Breast epithelium (tissue), 4 donors: ENCODE measurements around the gene NPHS2. TPM values are rescaled to one million over a fixed set of nuclear protein-coding genes. Genes with fewer than 3 reads are reported as not detected.

Experiments used
- DNase-seq, 2 donors: peaks; one replicate each; pipeline ENCODE4 v3.0.0-alpha.2; 2019; ENCODE audit warnings: low spot score in 2 of 2
- H3K27ac ChIP-seq, 2 donors: fragments of 200-600 bp; sonication (generic) in 1 of 2; one replicate each; pipeline ENCODE4 v1.5.1; 2016 to 2019; ENCODE audit warnings: mild to moderate bottlenecking in 1 of 2
- H3K27me3 ChIP-seq, 2 donors: fragments of 200-600 bp; sonication (generic) in 1 of 2; one replicate each; pipeline versions ENCODE4 v1.5.1 to v1.6.0; 2017 to 2019; ENCODE audit warnings: control low read depth in 1 of 2, mild to moderate bottlenecking in 1 of 2
- H3K36me3 ChIP-seq: fragments of 200-600 bp; one replicate; pipeline ENCODE4 v1.5.1; 2019
- H3K4me1 ChIP-seq, 2 donors: fragments of 200-600 bp; sonication (generic); one replicate each; pipeline ENCODE4 v1.5.1; 2016 to 2019; ENCODE audit warnings: control low read depth in 1 of 2
- H3K4me3 ChIP-seq, 3 donors: fragments of 200-600 bp; sonication (generic); 1 replicate in 2 of 3; 2 replicates in 1 of 3; pipeline ENCODE4 v1.5.1; 2016 to 2019; ENCODE audit warnings: mild to moderate bottlenecking in 3 of 3, moderate library complexity in 2 of 3
- H3K9me3 ChIP-seq, 2 donors: fragments of 200-600 bp; sonication (generic) in 1 of 2; one replicate each; pipeline ENCODE4 v1.5.1; 2016 to 2019; ENCODE audit warnings: control low read depth in 1 of 2
- CTCF ChIP-seq, 3 donors: fragments of 450-650 bp; IDR thresholded peaks; one replicate each; pipeline ENCODE4 v1.5.1; 2016 to 2017; ENCODE audit warnings: antibody characterized with exemption in 3 of 3, mild to moderate bottlenecking in 3 of 3, moderate library complexity in 3 of 3
- POLR2A ChIP-seq: fragments of 450-650 bp; IDR thresholded peaks from one replicate; pipeline ENCODE4 v1.6.1; 2016; ENCODE audit warnings: antibody characterized with exemption, mild to moderate bottlenecking, moderate library complexity
- POLR2AphosphoS5 ChIP-seq, 3 donors: sonication (generic); formaldehyde crosslinking; IDR thresholded peaks; one replicate each; pipeline ENCODE4 v1.6.1; 2017; ENCODE audit warnings: antibody characterized with exemption in 3 of 3
- intact Hi-C: fragments of 100-400 bp; cut with DNase I; formaldehyde crosslinking; loops from one replicate; pipeline ENCODE4 v1.15.1; 2023; ENCODE audit warnings: low total_unique reads
- total RNA-seq, 3 donors: library from RNA; depleted of rRNA; stranded (reverse); fragments of >200 nt; gene quantifications; one replicate each; pipeline ENCODE4 v1.1.0, GENCODE V29; 2016

NPHS2 gene
- total RNA-seq, 3 donors from 2014 or later = not detected

- H3K27ac ChIP-seq = no peak overlapping the region
- intact Hi-C loops = no loop called here
- H3K27me3 ChIP-seq = no peaks in the 10 kb centered on the region
- H3K4me3 ChIP-seq = no peak overlapping the region
- no peak for DNase-seq
- no peaks in the 10 kb centered on the region for H3K36me3 ChIP-seq
- H3K9me3 ChIP-seq = peaks cover 0 to 2% of the 10 kb centered on the region in 2 donors
- H3K4me1 ChIP-seq = no peaks in the 10 kb centered on the region
- TF ChIP-seq CTCF (IDR thresholded peaks at IDR 0.05) = no peak
- TF ChIP-seq POLR2AphosphoS5 (IDR thresholded peaks at IDR 0.05) = no peak
- TF ChIP-seq POLR2A = no peak
These were observed 58.6 kb downstream of the NPHS2 start for GRCh38 chr1:179516976-179517705.

- Histone ChIP-seq H3K36me3 (no peaks in the 10 kb centered on the region), H3K4me1 (no peaks in the 10 kb centered on the region), H3K27ac (no peak overlapping the region), H3K27me3 (no peaks in the 10 kb centered on the region), H3K9me3 (peaks cover 0 to 3% of the 10 kb centered on the region in 2 donors), H3K4me3 (no peak overlapping the region)
- no peak for DNase-seq
- intact Hi-C loops = no loop called here
- no peak for TF ChIP-seq POLR2A
- TF ChIP-seq POLR2AphosphoS5 (IDR thresholded peaks at IDR 0.05) = no peak
- TF ChIP-seq CTCF (IDR thresholded peaks at IDR 0.05) = no peak
These were observed 65.7 kb downstream of the NPHS2 start for GRCh38 chr1:179510038-179510437.

GRCh38 chr1:179509384-179509783, 66.4 kb downstream of the NPHS2 start:
- no peak overlapping the region for H3K4me3 ChIP-seq
- DNase-seq = no peak
- no peaks in the 10 kb centered on the region for H3K4me1 ChIP-seq
- H3K27ac ChIP-seq = no peak overlapping the region
- intact Hi-C loops = no loop called here
- peaks cover 0 to 3% of the 10 kb centered on the region in 2 donors for H3K9me3 ChIP-seq
- no peaks in the 10 kb centered on the region for H3K36me3 ChIP-seq
- no peaks in the 10 kb centered on the region for H3K27me3 ChIP-seq
- TF ChIP-seq POLR2AphosphoS5 (IDR thresholded peaks at IDR 0.05) = no peak
- no peak for TF ChIP-seq POLR2A
- TF ChIP-seq CTCF (IDR thresholded peaks at IDR 0.05) = no peak

- H3K4me1 ChIP-seq = no peaks in the 10 kb centered on the region
- no peak overlapping the region for H3K4me3 ChIP-seq
- H3K27ac ChIP-seq = no peak overlapping the region
- no peaks in the 10 kb centered on the region for H3K9me3 ChIP-seq
- no peaks in the 10 kb centered on the region for H3K27me3 ChIP-seq
- DNase-seq = no peak
- TF ChIP-seq CTCF (IDR thresholded peaks at IDR 0.05) (no peak), POLR2AphosphoS5 (IDR thresholded peaks at IDR 0.05) (no peak)
- intact Hi-C loops = no loop called here
- H3K36me3 ChIP-seq = no peaks in the 10 kb centered on the region
These were observed 69.5 kb downstream of the NPHS2 start for GRCh38 chr1:179506199-179506598.

Other genes with a start within 250 kb of the NPHS2 start
- gene AXDND1, start 210.0 kb downstream of the NPHS2 start, total RNA-seq = 1 to 10 TPM in 1 of 3 donors, under 1 TPM in 2; 0.48 to 1.8 (median 0.98) TPM
- 1 to 10 TPM in 2 of 3 donors, under 1 TPM in 1; 0.96 to 5.7 (median 3.9) TPM for gene TDRD5, start 15.9 kb upstream of the NPHS2 start, total RNA-seq
- not detected for gene FAM163A, start 167.3 kb upstream of the NPHS2 start, total RNA-seq